Mesodermal cell (in vitro differentiated cells): Measurements from ENCODE around the gene DOC2B. TPM values are rescaled to one million over a fixed set of nuclear protein-coding genes. Genes with fewer than 3 reads are reported as not detected.
"Not testable (repeated sequence)": the region's sequence is repeated elsewhere in the genome, so short reads cannot be mapped to it uniquely, and the experiment has no call there.

Source experiments
- H3K27ac ChIP-seq: 2 replicates; pipeline ENCODE4 v1.7.0; 2013; ENCODE audit warnings: mild to moderate bottlenecking, low read depth, low read length, moderate library complexity; ENCODE audit not compliant: severe bottlenecking
- H3K36me3 ChIP-seq: 2 replicates; pipeline ENCODE4 v1.7.1; 2013; ENCODE audit warnings: mild to moderate bottlenecking, low read length, moderate library complexity; ENCODE audit not compliant: control insufficient read depth, insufficient read depth
- H3K4me1 ChIP-seq: one replicate; pipeline ENCODE4 v1.7.1; 2013; ENCODE audit warnings: mild to moderate bottlenecking, low read length; ENCODE audit not compliant: insufficient read depth, control insufficient read depth, poor library complexity, severe bottlenecking
- H3K4me3 ChIP-seq: 2 replicates; pipeline ENCODE4 v1.7.0; 2013; ENCODE audit warnings: low read length, control low read depth, mild to moderate bottlenecking; ENCODE audit not compliant: insufficient read depth, poor library complexity, severe bottlenecking; ENCODE audit errors: extremely low read depth
- H3K9me3 ChIP-seq: 2 replicates; pipeline ENCODE4 v1.7.1; 2013; ENCODE audit warnings: mild to moderate bottlenecking, low read length, moderate library complexity; ENCODE audit not compliant: control insufficient read depth
- WGBS, 2 experiments: methylation state at CpG; one replicate each; pipeline ENCODE4 v1.1.5; 2013; ENCODE audit warnings: missing lambda C conversion rate in 2 of 2; ENCODE audit not compliant: insufficient coverage in 2 of 2; 5-methylcytosine and 5-hydroxymethylcytosine counted together
- polyA plus RNA-seq, 2 experiments: library from polyadenylated mRNA; stranded (reverse); fragments of 50-300 nt; gene quantifications; one replicate each; pipeline ENCODE4 v1.2.3, GENCODE V29; 2013

Gene DOC2B
- polyA plus RNA-seq (2013, experiment 1 of 2): 1.2 TPM
- polyA plus RNA-seq (2013, experiment 2 of 2): 1.8 TPM

DNA sequence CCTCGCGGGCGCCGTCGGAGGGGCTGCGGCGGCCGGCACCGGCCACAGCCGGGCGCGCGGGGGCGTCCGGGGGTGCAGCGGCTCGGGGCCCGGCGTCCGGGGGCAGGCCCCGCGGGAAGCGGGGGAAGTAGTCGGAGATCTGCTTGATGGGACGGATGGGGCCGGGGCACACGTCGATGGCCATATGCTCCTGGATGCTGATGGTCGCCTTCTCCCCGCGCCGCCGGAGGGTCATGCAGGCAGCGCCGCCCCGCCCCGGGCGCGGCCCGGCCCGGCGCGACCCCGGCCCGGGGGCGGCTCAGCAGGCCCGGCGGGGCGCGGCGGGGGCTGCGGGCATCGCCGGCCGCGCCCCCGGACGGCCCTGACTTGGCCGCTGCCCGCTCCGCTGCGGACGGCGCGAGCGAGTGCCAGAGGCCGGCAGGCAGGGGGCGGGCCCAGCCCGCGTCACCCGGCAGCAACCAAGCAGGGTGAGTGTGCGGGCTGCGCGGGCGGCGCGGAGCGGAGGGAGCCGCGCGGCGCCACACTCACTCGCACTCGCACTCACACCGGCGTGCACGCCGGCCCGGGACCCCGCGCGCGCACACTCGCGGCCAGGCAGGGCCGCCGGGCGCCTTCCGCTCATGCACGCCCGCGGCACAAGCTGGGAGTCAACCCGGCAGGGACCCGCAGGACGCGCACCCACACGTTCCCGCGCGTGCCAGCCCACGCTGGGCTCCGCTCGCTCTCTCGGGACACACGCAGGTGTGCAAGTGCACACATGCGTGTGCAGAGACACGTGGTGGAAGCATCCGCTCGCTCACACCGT is at the start of gene DOC2B:
TSS of gene DOC2B (minus strand) at position 406 of the 805 bp plus-strand sequence. CDS start at position 235, 171 bp downstream.
- WGBS, 2 experiments: 8 to 12% methylated on average over 92 to 99 of the region's 120 CpGs
- Histone ChIP-seq H3K4me3 (peak within 1 kb of the TSS; percentile 26), H3K27ac (no peak within 1 kb of the TSS), H3K4me1 (no peaks in the 10 kb centered on the region), H3K9me3 (no peaks in the 10 kb centered on the region), H3K36me3 (no peaks in the 10 kb centered on the region)

DNA sequence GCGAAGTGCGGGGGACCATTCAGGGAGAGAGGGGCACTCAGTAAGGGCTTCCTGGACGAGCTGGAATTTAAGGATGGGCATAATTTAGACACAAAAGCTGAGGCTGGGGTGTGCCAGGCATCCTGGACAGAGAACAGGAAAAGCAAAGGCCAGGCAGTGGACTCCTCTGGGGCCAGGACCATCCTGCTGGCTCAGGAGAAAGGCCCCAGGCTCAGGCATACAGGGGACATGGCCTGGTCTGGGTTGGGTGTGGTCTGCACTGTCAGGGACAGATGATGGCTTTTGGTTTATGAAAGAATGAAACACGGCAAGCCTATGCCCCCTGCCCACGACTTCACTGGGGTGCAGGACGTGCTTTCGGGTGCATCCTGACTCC is 48.9 kb upstream of the DOC2B start:
- Histone ChIP-seq H3K4me3 (no peak overlapping the region), H3K36me3 (no peaks in the 10 kb centered on the region), H3K9me3 (no peaks in the 10 kb centered on the region), H3K4me1 (peaks cover 16% of the 10 kb centered on the region), H3K27ac (no peak overlapping the region)
- 87 to 92% methylated on average over 7 of the region's 7 CpGs for WGBS, 2 experiments

DNA sequence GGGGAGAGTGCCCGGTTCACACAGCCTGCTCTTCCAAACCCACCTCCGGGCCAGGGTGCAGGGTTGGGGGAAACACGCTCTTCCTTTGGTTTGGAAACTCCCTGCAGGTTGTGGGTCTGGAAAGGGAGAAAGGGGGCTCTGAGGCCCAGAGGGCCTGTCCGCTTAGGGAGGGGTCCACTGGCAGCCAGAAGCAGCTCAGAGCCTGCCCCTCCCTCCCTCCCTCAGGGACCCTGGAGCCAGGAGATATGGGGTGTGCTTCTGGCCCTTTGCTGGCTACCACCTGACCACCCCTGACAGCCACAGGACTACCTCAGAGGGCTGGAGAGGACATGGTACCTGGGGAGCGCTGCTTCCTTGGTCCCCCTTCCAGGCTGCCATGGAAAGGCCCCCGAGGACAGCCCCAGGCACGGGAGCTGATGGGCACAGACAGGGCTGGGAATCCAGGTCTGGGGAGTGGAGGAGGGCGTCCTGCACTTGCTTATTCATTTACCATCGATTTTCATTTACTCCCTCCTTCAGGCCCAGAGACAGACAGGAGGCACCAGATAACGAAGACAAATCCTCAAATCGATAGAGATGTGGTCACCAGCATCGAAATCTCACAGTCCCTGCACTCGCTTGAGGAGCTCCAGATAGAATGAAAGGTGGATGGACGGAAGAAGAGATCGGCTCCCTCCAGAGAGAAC is 48.4 kb upstream of the DOC2B start:
- Histone ChIP-seq H3K9me3 (no peaks in the 10 kb centered on the region), H3K36me3 (no peaks in the 10 kb centered on the region)
- WGBS, 2 experiments: 88 to 92% methylated on average over 10 of the region's 15 CpGs

DNA sequence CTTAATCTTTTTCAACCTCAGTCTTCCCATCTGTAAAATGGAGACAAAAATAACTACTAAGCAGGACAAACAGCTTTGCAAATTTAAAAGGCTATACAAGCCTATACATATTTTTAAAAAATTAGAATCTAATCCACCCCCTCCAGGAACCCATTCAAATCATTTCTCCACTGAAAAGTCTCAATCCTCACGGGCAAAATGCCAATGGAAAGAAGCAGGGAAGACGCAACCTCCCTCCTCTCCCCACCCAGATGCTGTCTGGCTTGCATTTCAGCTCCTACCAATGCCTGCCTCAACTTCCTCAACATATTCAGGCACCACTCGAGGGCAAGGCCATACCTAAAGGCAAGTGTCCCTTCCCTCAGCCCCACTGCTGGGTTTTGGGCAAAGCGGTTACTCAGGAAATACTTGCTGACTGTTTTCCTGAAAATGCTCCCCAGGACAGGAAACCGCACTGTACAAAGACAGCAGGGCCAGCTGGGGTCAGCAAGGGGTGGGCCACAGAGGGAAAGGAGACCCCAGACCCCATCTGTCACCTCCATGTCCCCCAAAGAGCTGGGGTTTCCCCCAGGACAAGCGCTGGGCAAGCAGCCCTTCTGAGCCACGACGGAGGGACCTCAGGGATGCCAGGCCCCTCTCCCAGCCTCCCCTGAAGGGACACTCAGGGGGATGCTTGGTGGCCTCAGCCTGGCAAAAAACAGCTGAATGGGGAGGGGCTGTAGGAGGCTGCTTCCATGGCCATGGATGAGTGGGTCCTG is 47.7 kb upstream of the DOC2B start:
- Histone ChIP-seq H3K4me3 (no peak overlapping the region), H3K36me3 (no peaks in the 10 kb centered on the region), H3K4me1 (peaks cover 16% of the 10 kb centered on the region), H3K9me3 (no peaks in the 10 kb centered on the region), H3K27ac (no peak overlapping the region)
- WGBS, 2 experiments: 86 to 88% methylated on average over 5 to 8 of the region's 8 CpGs

More for the DNA sequence above, 48.4 kb upstream of the DOC2B start:
- H3K27ac ChIP-seq: no peak overlapping the region
- H3K4me1 ChIP-seq: peaks cover 16% of the 10 kb centered on the region
- no peak overlapping the region for H3K4me3 ChIP-seq

DNA sequence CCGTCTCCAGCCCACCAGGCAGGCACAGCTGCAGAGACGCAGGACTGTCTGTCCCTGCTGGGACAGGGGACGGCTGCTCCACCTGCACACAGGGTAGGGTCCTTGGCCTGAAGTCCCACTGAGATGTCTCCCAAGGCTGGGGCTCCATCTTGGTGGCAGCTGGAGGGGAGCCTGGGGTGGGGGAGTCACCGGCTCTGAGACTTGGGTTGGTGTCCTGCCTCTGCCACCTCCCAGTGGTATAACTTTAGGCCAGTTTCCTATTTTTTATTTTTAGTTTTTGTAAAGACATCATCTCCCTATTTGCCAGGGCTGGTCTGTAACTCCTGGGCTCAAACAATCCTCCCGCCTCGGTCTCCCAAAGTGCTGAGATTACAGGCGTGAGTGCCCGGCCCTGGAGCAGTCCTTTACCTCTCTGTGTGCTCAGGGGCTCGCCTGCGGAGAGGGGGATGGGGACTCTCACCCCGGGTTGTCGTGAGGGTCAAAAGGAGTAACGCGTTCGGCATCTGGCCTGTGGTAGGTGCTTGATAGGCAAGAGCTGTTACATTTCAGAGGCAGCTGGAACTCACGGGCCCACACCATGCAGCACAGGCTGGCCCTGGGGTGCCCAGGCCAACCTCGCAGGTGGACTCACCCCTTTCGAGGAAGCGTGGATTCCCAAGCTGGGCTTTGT is 46.6 kb upstream of the DOC2B start:
- Histone ChIP-seq H3K27ac (no peak overlapping the region), H3K4me1 (peaks cover 10% of the 10 kb centered on the region), H3K9me3 (no peaks in the 10 kb centered on the region), H3K36me3 (no peaks in the 10 kb centered on the region), H3K4me3 (no peak overlapping the region)
- WGBS, 2 experiments: 76 to 84% methylated on average over 13 to 18 of the region's 19 CpGs

DNA sequence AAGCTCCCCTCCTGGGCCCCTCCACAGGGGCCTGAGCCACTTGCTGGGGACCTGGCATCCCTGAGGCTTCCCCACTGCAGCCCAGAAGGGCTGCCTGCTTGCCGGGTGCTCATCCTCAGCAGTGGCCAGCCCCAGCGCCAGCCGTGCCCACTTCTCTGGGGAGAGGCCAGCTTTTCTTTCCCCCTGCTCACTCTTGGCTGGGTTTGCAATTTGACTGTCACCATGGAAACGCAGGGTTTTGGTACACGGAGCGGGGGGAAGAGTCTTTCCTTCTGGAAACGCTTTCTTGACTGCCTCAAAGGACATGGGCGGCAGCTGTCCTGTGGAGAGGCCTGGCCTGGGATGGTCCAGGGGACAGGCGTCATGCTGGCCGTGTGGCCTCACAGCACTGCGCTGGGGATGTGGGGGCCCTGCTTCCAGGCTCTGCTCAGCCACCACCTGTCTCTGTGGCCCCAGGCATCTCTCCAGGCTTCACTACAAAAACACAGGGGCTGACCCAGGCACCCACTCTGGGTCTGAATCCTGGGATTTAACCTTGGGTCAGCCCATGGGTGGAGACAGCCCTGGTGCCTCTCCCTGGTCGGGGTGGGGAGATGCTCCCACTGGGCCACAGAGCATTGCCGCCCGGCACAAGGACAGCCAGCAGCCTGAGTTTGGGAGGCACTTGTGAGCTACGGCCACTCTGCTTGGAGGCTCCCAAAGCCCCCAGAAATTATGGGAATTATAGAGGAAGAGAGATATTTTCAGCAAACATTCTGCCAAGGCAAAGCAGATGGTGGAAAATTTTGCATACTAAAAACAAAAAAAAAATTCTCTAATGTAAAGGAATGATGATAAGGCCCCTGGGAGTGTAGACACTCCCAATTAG is 45.9 kb upstream of the DOC2B start:
- Histone ChIP-seq H3K9me3 (no peaks in the 10 kb centered on the region), H3K4me1 (peaks cover 7% of the 10 kb centered on the region), H3K4me3 (no peak overlapping the region), H3K27ac (no peak overlapping the region), H3K36me3 (no peaks in the 10 kb centered on the region)
- WGBS, 2 experiments: 76% methylated on average over 10 to 14 of the region's 15 CpGs

DNA sequence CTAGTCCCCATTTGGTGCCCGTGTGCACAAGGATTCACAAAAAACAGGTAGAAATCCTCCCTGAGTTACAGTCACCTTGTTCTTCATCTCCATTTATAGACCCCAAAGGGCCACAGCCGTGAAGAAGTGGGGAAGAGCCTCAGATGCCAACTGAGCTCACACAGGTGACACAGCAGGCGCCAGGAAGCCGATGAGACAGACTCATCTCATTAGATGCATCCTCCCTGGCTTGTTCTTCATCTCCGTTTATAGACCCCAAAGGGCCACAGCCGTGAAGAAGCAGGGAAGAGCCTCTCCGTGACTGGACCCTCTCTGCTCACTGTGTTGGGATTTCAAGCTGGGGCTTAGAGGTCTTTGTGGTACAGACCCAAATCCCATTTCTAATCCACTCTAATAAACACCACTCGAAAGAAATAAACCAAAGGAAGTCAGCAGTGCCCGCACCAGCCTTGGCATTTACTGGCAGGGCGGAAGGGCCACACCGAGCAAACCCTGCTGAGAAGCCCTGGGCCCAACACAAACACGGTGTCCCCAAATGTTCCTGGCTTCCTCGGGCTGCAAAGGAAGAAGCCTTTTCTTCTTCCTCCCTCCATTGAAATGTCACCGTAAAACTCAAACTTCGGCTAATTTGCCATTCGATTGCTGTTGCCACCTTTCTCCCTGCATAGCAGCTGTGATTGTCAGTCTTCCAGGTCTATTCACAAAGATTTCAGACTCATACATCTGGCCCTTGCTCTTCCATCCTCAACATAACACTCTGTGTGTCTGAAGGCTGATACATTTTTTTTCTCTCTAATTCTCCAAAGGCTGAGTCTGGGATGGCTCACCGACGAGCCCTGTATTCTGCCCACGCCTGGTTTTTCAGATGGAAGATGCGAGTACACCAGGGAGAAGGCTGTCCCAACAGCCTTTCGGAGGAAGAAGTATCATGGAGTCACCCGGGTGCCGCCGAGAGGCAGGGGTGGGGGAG is 44.9 kb upstream of the DOC2B start:
- Histone ChIP-seq H3K4me1 (peaks cover 7% of the 10 kb centered on the region), H3K27ac (no peak overlapping the region), H3K4me3 (no peak overlapping the region), H3K36me3 (no peaks in the 10 kb centered on the region), H3K9me3 (no peaks in the 10 kb centered on the region)
- 89 to 95% methylated on average over 21 of the region's 24 CpGs for WGBS, 2 experiments

DNA sequence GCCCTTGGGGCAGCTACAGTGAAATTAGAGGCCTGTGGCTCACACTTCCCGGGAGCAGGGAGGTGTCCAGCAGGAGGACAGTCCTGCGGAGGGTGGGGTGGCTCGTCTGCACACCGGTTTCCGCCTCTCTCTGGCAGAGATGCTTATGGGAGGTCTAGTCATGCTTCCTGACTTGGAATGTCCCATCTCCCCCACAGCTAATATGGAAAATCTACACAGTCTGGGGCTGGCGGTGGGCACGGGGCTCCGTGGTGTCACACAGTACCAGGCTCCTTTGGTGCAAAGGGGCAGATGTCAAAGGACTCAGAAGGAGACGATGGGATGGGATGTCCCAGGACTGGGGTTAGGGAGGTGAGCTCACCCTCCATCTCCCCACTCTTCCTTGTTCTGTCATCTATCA is 44.1 kb upstream of the DOC2B start:
- no peaks in the 10 kb centered on the region for H3K9me3 ChIP-seq
- WGBS, 2 experiments: 89 to 92% methylated on average over 6 to 7 of the region's 9 CpGs
- no peaks in the 10 kb centered on the region for H3K36me3 ChIP-seq
- H3K27ac ChIP-seq: no peak overlapping the region
- H3K4me1 ChIP-seq: peaks cover 7% of the 10 kb centered on the region
- H3K4me3 ChIP-seq: no peak overlapping the region

DNA sequence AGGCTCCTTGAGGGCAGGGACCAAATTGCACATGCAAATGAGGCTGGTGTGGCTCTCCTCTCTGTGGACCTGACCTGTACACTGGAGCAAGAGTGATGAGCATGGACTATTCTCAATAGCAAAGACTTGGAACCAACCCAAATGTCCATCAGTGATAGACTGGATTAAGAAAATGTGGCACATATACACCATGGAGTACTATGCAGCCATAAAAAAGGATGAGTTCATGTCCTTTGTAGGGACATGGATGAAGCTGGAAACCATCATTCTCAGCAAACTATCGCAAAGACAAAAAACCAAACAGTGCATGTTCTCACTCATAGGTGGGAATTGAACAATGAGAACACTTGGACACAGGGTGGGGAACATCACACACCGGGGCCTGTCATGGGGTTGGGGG is 43.1 kb upstream of the DOC2B start:
- H3K4me1 ChIP-seq, H3K4me3 ChIP-seq, H3K36me3 ChIP-seq, H3K9me3 ChIP-seq, H3K27ac ChIP-seq: not testable (repeated sequence)
- WGBS, 2 experiments: 86% methylated on average over 1 of the region's 2 CpGs; no CpG with 5 or more reads in 1 of the 2 experiments
